HCT116 (cell line): ENCODE data around the gene CDH4. TPM values are rescaled to one million over a fixed set of nuclear protein-coding genes. Genes with fewer than 3 reads are reported as not detected.

Experiments used
- ATAC-seq: fragments of 200-7000 bp; cut with Tn5 transposase; 2 replicates; pipeline ENCODE4 v1.9.1; 2020; ENCODE audit warnings: mild to moderate bottlenecking, moderate library complexity
- BruUV-seq: library from RNA; stranded (reverse); fragments of 400-500 nt; replicated peaks from 2 replicates; lab custom pipeline; 2021; lab: Mats Ljungman, UMichigan
- CTCF ChIA-PET: fragments of 300-600 bp; sonication (Branson Sonifier 250); formaldehyde crosslinking; loops from one replicate; lab custom pipeline; 2021; ENCODE audit warnings: antibody characterized with exemption; lab: Charles Lee
- POLR2A ChIA-PET: fragments of 300-600, 350-600 bp; sonication (Branson Sonifier 250); formaldehyde crosslinking; loops from one replicate; lab custom pipeline; 2021; ENCODE audit warnings: antibody characterized with exemption; lab: Charles Lee
- RAD21 ChIA-PET, 2 experiments: fragments of 300-600 bp; sonication (Branson Sonifier 250); formaldehyde crosslinking; loops; one replicate each; lab custom pipeline; 2023; ENCODE audit warnings: low total read pairs in 2 of 2; ENCODE audit not compliant: uncharacterized antibody in 2 of 2, unreplicated experiment in 2 of 2, low non-redundant PET in 1 of 2; lab: Charles Lee
- DNase-seq: peaks from one replicate; pipeline ENCODE4 v3.0.0-alpha.2; 2010; ENCODE audit warnings: low read depth, low spot score
- H2AFZ ChIP-seq: fragments of 200-600 bp; shearing (Covaris generic), sonication (generic); 2 replicates; pipeline ENCODE4 v1.6.1; 2017; ENCODE audit warnings: low read depth, mixed run types, mixed read lengths, antibody characterized with exemption, low read length; ENCODE audit not compliant: poor library complexity, severe bottlenecking
- H3K27ac ChIP-seq: 2 replicates; pipeline ENCODE4 v1.5.1; 2012; ENCODE audit warnings: low read depth, low read length
- H3K27me3 ChIP-seq: fragments of 200-600 bp; sonication (generic); 2 replicates; pipeline ENCODE4 v1.6.1; 2016; ENCODE audit warnings: mixed run types, low read length, mixed read lengths; ENCODE audit not compliant: insufficient read depth
- H3K36me3 ChIP-seq, 2 experiments: fragments of 200-500 bp in 1 of 2; fragments of 200-600 bp in 1 of 2; sonication (Bioruptor generic) in 1 of 2; sonication (generic) in 1 of 2; 2 replicates each; pipeline versions ENCODE4 v1.5.1 to v1.6.1; 2014 to 2016; ENCODE audit warnings: low read length in 2 of 2, inconsistent platforms in 1 of 2, mixed read lengths in 1 of 2, mixed run types in 1 of 2; ENCODE audit not compliant: insufficient read depth in 2 of 2, control insufficient read depth in 1 of 2
- H3K4me1 ChIP-seq, 2 experiments: fragments of 200-600 bp in 1 of 2; sonication (generic) in 1 of 2; 2 replicates each; pipeline versions ENCODE4 v1.5.1 to v1.6.1; 2012 to 2017; ENCODE audit warnings: low read length in 2 of 2, inconsistent platforms in 1 of 2, mild to moderate bottlenecking in 1 of 2, mixed read lengths in 1 of 2, mixed run types in 1 of 2, moderate library complexity in 1 of 2; ENCODE audit not compliant: insufficient read depth in 2 of 2, control insufficient read depth in 1 of 2
- H3K4me2 ChIP-seq: fragments of 200-600 bp; sonication (generic); 2 replicates; pipeline ENCODE4 v1.6.1; 2017; ENCODE audit warnings: mixed run types, low read length, mixed read lengths
- H3K4me3 ChIP-seq, 2 experiments: fragments of 200-600 bp in 1 of 2; sonication (generic) in 1 of 2; replicated peaks in 1 of 2; 2 replicates each; pipeline ENCODE4 v1.5.1; 2011 to 2016; ENCODE audit warnings: low read length in 2 of 2, control low read depth in 1 of 2, low read depth in 1 of 2, mild to moderate bottlenecking in 1 of 2, mixed read lengths in 1 of 2, mixed run types in 1 of 2
- H3K79me2 ChIP-seq: fragments of 200-600 bp; sonication (generic); 2 replicates; pipeline ENCODE4 v1.6.1; 2017; ENCODE audit warnings: mild to moderate bottlenecking, mixed run types, low read length, moderate library complexity, mixed read lengths; ENCODE audit not compliant: insufficient read depth
- H3K9ac ChIP-seq: fragments of 200-600 bp; sonication (generic); 2 replicates; pipeline ENCODE4 v1.6.1; 2016; ENCODE audit warnings: low read length, mixed read lengths
- H3K9me2 ChIP-seq: fragments of 200-600 bp; sonication (generic), shearing (Covaris generic); 2 replicates; pipeline ENCODE4 v1.6.1; 2017; ENCODE audit warnings: mixed run types, mild to moderate bottlenecking, moderate library complexity; ENCODE audit not compliant: insufficient read depth
- H3K9me3 ChIP-seq, 2 experiments: fragments of 200-500 bp in 1 of 2; fragments of 200-600 bp in 1 of 2; sonication (Bioruptor generic) in 1 of 2; sonication (generic) in 1 of 2; 2 replicates each; pipeline ENCODE4 v1.6.1; 2014 to 2017; ENCODE audit warnings: low read length in 2 of 2, mixed read lengths in 2 of 2, inconsistent platforms in 1 of 2, low read depth in 1 of 2, mild to moderate bottlenecking in 1 of 2, mixed run types in 1 of 2, moderate library complexity in 1 of 2; ENCODE audit not compliant: control insufficient read depth in 1 of 2, insufficient read depth in 1 of 2
- H4K20me1 ChIP-seq: fragments of 200-600 bp; sonication (generic), shearing (Covaris generic); 2 replicates; pipeline ENCODE4 v1.6.1; 2017; ENCODE audit warnings: mixed run types, mild to moderate bottlenecking, moderate library complexity; ENCODE audit not compliant: insufficient read depth
- CEBPB ChIP-seq: IDR thresholded peaks from 2 replicates; pipeline ENCODE4 v1.6.1; 2012; ENCODE audit warnings: low read depth
- EGR1 ChIP-seq: IDR thresholded peaks from 2 replicates; pipeline ENCODE4 v1.6.1; 2012; ENCODE audit warnings: low read depth
- ELF1 ChIP-seq: IDR thresholded peaks from 2 replicates; pipeline ENCODE4 v1.6.1; 2012; ENCODE audit warnings: low read depth, borderline replicate concordance
- FOSL1 ChIP-seq: IDR thresholded peaks from 2 replicates; pipeline ENCODE4 v1.6.1; 2012; ENCODE audit warnings: low read depth
- JUND ChIP-seq: IDR thresholded peaks from 2 replicates; pipeline ENCODE4 v1.6.1; 2012
- RAD21 ChIP-seq: IDR thresholded peaks from 2 replicates; pipeline ENCODE4 v1.6.1; 2012; ENCODE audit warnings: low read depth, mild to moderate bottlenecking
- SRF ChIP-seq: IDR thresholded peaks from 2 replicates; pipeline ENCODE4 v1.6.1; 2012; ENCODE audit warnings: low read depth
- TCF7L2 ChIP-seq: IDR thresholded peaks from 2 replicates; pipeline ENCODE4 v1.7.0; 2011; ENCODE audit warnings: borderline replicate concordance, inconsistent platforms; ENCODE audit not compliant: insufficient read depth, insufficient read length; ENCODE audit errors: extremely low read depth
- YY1 ChIP-seq: IDR thresholded peaks from 2 replicates; pipeline ENCODE4 v1.6.1; 2011; ENCODE audit warnings: low read length, low read depth, moderate library complexity, mild to moderate bottlenecking; ENCODE audit not compliant: insufficient replicate concordance; ENCODE audit errors: extremely low read depth
- ZFX ChIP-seq: fragments of 450-650 bp; IDR thresholded peaks from 2 replicates; pipeline ENCODE4 v1.6.1; 2017
- ZNF274 ChIP-seq: fragments of 200-500 bp; sonication (Bioruptor generic); IDR thresholded peaks from 2 replicates; pipeline ENCODE4 v1.6.1; 2014; ENCODE audit warnings: mild to moderate bottlenecking, low read depth, low read length, inconsistent platforms
- intact Hi-C: fragments of 100-400 bp; cut with micrococcal nuclease; formaldehyde crosslinking; loops from 2 replicates; pipeline ENCODE4 v1.10.0; 2022
- total RNA-seq: library from RNA; stranded (reverse); gene quantifications from one replicate; pipeline ENCODE4 v1.2.1, GENCODE V29; 2021; ENCODE audit not compliant: unreplicated experiment
- TF ChIP-seq, protein P1 (sequence below): IDR thresholded peaks from 2 replicates; pipeline ENCODE4 v1.6.1; 2012; ENCODE audit warnings: low read depth
- TF ChIP-seq, protein P2 (sequence below): IDR thresholded peaks from 2 replicates; pipeline ENCODE4 v1.6.1; 2012

Gene CDH4
- total RNA-seq, 1 experiment from 2014 or later: not detected

DNA sequence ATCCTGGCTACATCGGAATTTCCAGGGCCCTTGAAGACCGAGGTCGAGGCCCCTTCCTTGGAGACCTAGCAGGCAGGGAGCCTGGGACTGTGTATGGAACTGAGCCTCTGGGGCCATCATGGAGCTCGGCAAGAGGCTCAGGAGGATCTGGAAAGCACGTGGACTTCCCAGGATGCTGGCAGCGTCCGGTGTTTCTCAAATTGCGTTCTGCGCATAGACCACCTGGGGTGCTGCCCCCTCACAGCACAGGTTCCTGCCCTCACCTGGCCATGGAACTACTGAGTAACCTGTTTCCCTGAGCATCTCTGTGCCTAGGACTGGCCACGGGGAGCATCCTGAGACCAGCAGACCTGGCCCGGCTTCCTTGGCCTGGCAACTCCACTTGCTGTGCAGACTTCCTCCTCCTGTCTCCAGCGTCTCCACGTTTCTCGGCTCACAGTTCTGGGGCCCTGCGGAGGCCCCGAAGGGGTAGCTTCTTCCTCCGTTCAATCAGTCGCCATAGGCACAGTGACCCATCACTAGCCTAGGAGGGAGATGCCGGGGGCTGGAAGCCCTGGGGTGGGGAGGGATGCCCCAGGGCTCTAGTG, 144.3 kb downstream of the CDH4 start:
- POLR2A ChIA-PET: no interaction called here
- intact Hi-C loops: no loop called here
- H3K79me2 ChIP-seq: no peaks in the 10 kb centered on the region
- H4K20me1 ChIP-seq: no peaks in the 10 kb centered on the region
- no peak overlapping the region for H3K27ac ChIP-seq
- CTCF ChIA-PET: no interaction called here
- H3K4me2 ChIP-seq: no peak overlapping the region
- no peaks in the 10 kb centered on the region for H3K27me3 ChIP-seq
- ATAC-seq: no peak
- no peak for DNase-seq
- H3K4me3 ChIP-seq: no peak overlapping the region
- no peaks in the 10 kb centered on the region for H3K36me3 ChIP-seq
- H3K4me1 ChIP-seq: no peaks in the 10 kb centered on the region
- TF ChIP-seq RAD21: no peak
- TF ChIP-seq, protein P1, sequence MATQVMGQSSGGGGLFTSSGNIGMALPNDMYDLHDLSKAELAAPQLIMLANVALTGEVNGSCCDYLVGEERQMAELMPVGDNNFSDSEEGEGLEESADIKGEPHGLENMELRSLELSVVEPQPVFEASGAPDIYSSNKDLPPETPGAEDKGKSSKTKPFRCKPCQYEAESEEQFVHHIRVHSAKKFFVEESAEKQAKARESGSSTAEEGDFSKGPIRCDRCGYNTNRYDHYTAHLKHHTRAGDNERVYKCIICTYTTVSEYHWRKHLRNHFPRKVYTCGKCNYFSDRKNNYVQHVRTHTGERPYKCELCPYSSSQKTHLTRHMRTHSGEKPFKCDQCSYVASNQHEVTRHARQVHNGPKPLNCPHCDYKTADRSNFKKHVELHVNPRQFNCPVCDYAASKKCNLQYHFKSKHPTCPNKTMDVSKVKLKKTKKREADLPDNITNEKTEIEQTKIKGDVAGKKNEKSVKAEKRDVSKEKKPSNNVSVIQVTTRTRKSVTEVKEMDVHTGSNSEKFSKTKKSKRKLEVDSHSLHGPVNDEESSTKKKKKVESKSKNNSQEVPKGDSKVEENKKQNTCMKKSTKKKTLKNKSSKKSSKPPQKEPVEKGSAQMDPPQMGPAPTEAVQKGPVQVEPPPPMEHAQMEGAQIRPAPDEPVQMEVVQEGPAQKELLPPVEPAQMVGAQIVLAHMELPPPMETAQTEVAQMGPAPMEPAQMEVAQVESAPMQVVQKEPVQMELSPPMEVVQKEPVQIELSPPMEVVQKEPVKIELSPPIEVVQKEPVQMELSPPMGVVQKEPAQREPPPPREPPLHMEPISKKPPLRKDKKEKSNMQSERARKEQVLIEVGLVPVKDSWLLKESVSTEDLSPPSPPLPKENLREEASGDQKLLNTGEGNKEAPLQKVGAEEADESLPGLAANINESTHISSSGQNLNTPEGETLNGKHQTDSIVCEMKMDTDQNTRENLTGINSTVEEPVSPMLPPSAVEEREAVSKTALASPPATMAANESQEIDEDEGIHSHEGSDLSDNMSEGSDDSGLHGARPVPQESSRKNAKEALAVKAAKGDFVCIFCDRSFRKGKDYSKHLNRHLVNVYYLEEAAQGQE: no peak
- no peak for TF ChIP-seq ZNF274
- TF ChIP-seq FOSL1: no peak
- TF ChIP-seq ZFX: no peak
- TF ChIP-seq CEBPB: no peak
- H3K9me3 ChIP-seq: peaks cover 0 to 4% of the 10 kb centered on the region in 2 experiments; a peak in 2 of 4 replicates
- no TSS peak for BruUV-seq
- no peak overlapping the region for H2AFZ ChIP-seq
- no peaks in the 10 kb centered on the region for H3K9me2 ChIP-seq
- RAD21 ChIA-PET: no interaction called here
- no peak overlapping the region for H3K9ac ChIP-seq

DNA sequence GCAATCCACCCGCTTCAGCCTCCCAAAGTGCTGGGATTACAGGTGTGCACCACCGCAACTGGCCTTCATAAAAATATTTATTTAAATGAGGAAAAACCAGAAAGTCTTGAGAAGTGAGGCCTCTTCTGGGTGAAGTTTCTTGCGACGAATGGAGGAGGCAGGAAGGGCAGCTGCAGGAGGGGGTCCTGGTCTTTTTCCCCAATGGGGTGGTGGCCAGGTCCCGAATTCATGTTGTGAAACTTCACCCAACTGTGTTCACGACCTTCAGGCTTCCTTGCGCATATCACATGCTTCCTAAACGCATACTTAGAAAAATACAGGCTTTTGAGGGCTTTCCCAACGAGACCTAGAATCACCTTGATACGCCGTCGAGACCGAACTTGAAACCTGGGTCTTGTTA, 145.1 kb downstream of the CDH4 start:
- no peaks in the 10 kb centered on the region for H3K27me3 ChIP-seq
- DNase-seq (no peak), ATAC-seq (no peak)
- POLR2A ChIA-PET: no interaction called here
- no peaks in the 10 kb centered on the region for H3K79me2 ChIP-seq
- H3K9me2 ChIP-seq: no peaks in the 10 kb centered on the region
- no peak overlapping the region for H3K27ac ChIP-seq
- CTCF ChIA-PET: no interaction called here
- H3K4me1 ChIP-seq: no peaks in the 10 kb centered on the region
- peaks cover 0 to 4% of the 10 kb centered on the region in 2 experiments; a peak in 2 of 4 replicates for H3K9me3 ChIP-seq
- H3K4me2 ChIP-seq: no peak overlapping the region
- RAD21 ChIA-PET: no interaction called here
- H3K36me3 ChIP-seq: no peaks in the 10 kb centered on the region
- intact Hi-C loops: no loop called here
- H3K4me3 ChIP-seq: no peak overlapping the region
- H4K20me1 ChIP-seq: no peaks in the 10 kb centered on the region
- H3K9ac ChIP-seq: no peak overlapping the region
- no TSS peak for BruUV-seq
- no peak overlapping the region for H2AFZ ChIP-seq
- TF ChIP-seq CEBPB (no peak), YY1 (no peak), ZFX (no peak), TCF7L2 (no peak), ELF1 (no peak), JUND (no peak), SRF (no peak), FOSL1 (no peak), ZNF274 (no peak), EGR1 (no peak)
- TF ChIP-seq, protein P1: no peak
- TF ChIP-seq, protein P2, sequence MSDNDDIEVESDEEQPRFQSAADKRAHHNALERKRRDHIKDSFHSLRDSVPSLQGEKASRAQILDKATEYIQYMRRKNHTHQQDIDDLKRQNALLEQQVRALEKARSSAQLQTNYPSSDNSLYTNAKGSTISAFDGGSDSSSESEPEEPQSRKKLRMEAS: no peak
